Left ventricle myocardium inferior (tissue), 1 donor: ENCODE measurements around the gene NADSYN1. TPM values are rescaled to one million over a fixed set of nuclear protein-coding genes. Genes with fewer than 3 reads are reported as not detected.

Source experiments
- DNase-seq: peaks from one replicate; pipeline ENCODE4 v3.0.0-alpha.2; 2020
- H3K27ac ChIP-seq: fragments of 200-600 bp; replicated peaks from 2 replicates; pipeline ENCODE4 v1.8.0; 2021
- H3K27me3 ChIP-seq: fragments of 200-600 bp; 2 replicates; pipeline ENCODE4 v1.8.0; 2021; ENCODE audit warnings: low read depth
- H3K36me3 ChIP-seq: fragments of 200-600 bp; 2 replicates; pipeline ENCODE4 v1.8.0; 2021
- H3K4me1 ChIP-seq: fragments of 200-600 bp; 2 replicates; pipeline ENCODE4 v1.8.0; 2021
- H3K4me3 ChIP-seq: fragments of 200-600 bp; 2 replicates; pipeline ENCODE4 v1.8.0; 2021; ENCODE audit warnings: mild to moderate bottlenecking, moderate library complexity
- H3K9me3 ChIP-seq: fragments of 200-600 bp; replicated peaks from 2 replicates; pipeline ENCODE4 v1.8.0; 2021
- intact Hi-C: fragments of 100-400 bp; cut with micrococcal nuclease; formaldehyde crosslinking; loops from one replicate; pipeline ENCODE4 v1.11.0; 2022
- total RNA-seq: library from RNA; stranded (reverse); fragmentation: NEBNext Ultra II Directional; extraction: Animal tissue kit (Norgen Biotek cat#: 25700); gene quantifications from one replicate; pipeline ENCODE4 v1.2.1, GENCODE V29; 2021
- TF ChIP-seq, protein P1 (sequence below): fragments of 200-600 bp; IDR thresholded peaks from 2 replicates; pipeline ENCODE4 v1.8.0; 2021; ENCODE audit warnings: antibody characterized with exemption, mild to moderate bottlenecking, borderline replicate concordance
- donor health status: DM: no; HTN: yes; CAD: no; lungs with severe emphysema.

Gene NADSYN1
- total RNA-seq, 1 donor from 2014 or later: 17.5 TPM

DNA sequence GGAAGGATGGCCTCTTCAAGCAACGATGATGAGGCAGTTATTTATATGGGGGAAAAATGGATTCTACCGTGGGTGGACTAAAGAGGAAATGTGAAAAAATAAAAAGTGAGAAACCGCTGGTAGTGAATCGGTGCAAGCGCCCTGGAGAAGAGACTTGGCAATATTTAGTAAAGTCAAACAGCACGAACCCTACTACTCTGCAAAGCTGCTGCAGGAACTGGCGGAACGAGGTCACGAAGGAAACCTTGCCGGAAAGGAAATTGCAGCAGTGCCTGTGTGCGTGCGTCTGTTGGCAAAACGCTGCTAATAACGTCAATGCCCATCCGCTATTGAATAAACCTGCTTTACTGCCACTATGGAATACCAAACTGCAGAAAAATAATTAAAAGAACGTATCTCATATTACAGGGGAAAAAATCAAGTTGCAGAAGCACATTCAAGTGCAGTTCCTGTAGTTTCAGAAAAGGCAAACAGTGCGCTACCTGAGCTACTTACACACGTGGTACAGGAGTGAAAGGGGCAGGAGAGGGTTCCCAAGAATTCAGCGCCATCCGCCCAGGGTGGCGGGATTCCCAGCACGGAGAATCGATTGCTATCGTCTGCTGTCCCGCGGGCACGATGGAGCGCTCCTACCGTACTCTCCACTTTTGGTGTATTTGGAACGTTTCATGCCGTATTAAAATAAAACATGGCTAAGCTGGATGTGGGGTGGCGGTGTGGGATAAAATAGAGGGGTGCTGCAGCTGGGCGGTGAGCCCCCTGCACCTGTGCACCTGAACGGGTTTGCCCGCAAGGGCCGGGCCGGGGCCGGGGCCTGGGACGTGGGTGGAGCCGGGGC lies 585 bp upstream of the NADSYN1 start:
- Histone ChIP-seq H3K4me1 (peaks cover 55% of the 10 kb centered on the region), H3K27ac (peak overlapping the region; percentile 85), H3K36me3 (peaks cover 25% of the 10 kb centered on the region), H3K9me3 (no peaks in the 10 kb centered on the region), H3K4me3 (peak overlapping the region; percentile 97), H3K27me3 (no peaks in the 10 kb centered on the region)
- DNase-seq: peak; percentile 42
- TF ChIP-seq, protein P1, sequence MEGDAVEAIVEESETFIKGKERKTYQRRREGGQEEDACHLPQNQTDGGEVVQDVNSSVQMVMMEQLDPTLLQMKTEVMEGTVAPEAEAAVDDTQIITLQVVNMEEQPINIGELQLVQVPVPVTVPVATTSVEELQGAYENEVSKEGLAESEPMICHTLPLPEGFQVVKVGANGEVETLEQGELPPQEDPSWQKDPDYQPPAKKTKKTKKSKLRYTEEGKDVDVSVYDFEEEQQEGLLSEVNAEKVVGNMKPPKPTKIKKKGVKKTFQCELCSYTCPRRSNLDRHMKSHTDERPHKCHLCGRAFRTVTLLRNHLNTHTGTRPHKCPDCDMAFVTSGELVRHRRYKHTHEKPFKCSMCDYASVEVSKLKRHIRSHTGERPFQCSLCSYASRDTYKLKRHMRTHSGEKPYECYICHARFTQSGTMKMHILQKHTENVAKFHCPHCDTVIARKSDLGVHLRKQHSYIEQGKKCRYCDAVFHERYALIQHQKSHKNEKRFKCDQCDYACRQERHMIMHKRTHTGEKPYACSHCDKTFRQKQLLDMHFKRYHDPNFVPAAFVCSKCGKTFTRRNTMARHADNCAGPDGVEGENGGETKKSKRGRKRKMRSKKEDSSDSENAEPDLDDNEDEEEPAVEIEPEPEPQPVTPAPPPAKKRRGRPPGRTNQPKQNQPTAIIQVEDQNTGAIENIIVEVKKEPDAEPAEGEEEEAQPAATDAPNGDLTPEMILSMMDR: no peak
- intact Hi-C loops: no loop called here

DNA sequence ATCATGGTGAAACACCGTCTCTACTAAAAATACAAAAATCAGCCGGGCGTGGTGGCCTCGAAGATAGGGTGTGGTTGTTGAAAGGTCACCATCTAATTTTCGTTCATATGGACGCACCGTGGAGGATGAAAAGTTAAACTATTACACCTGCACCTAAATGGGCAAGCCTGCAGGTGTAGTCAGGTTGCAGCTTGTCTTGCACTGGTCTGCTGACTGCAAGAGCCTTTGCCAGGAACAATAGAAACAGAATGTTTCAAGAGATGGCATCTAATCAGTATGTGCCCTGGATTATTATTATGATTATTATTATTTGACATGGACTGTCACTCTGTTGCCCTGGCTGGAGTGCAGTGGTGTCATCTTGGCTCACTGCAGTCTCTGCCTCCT lies 908 bp downstream of the NADSYN1 start:
- no peak for DNase-seq
- TF ChIP-seq, protein P1: no peak
- H3K36me3 ChIP-seq: peaks cover 40% of the 10 kb centered on the region
- H3K27me3 ChIP-seq: no peaks in the 10 kb centered on the region
- H3K27ac ChIP-seq: no peak overlapping the region
- intact Hi-C loops: no loop called here
- H3K9me3 ChIP-seq: no peaks in the 10 kb centered on the region
- H3K4me3 ChIP-seq: peak overlapping the region; percentile 97
- peaks cover 40% of the 10 kb centered on the region for H3K4me1 ChIP-seq

DNA sequence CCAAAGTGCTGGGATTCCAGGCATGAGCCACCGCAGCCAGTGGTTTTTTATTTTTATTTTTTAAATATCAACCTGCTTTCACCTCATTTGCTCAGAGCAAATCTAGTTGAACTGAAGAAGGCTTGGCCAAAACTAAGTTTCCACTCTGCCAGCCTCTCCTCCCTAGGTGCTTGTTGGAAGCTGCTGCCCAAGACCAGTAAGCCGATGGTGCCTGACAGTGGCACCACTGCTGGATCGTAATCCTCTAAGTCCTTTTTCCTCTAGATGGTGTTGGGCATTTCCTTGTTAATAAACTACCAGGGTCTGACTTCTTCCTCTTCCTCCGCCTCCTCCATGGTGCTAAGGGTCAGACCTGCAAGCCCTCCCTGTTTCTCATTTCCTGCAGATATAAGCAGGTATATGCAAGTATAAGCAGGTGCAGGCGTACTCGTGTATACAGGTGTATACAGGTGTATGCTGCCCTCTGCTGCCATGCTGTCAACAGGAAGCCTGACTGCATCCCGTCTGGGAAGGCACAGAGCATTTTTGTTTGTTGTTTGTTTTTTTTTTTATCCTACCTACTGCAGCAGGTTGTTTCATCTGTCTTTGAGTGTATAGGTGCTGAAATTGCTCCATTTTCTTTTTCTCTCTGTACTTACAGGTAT lies 1.6 kb downstream of the NADSYN1 start:
- H3K27ac ChIP-seq: no peak overlapping the region
- H3K4me3 ChIP-seq: peak overlapping the region; percentile 97
- no peak for DNase-seq
- peaks cover 47% of the 10 kb centered on the region for H3K36me3 ChIP-seq
- intact Hi-C loops: no loop called here
- H3K4me1 ChIP-seq: peaks cover 34% of the 10 kb centered on the region
- H3K27me3 ChIP-seq: no peaks in the 10 kb centered on the region
- TF ChIP-seq, protein P1: no peak
- H3K9me3 ChIP-seq: no peaks in the 10 kb centered on the region

DNA sequence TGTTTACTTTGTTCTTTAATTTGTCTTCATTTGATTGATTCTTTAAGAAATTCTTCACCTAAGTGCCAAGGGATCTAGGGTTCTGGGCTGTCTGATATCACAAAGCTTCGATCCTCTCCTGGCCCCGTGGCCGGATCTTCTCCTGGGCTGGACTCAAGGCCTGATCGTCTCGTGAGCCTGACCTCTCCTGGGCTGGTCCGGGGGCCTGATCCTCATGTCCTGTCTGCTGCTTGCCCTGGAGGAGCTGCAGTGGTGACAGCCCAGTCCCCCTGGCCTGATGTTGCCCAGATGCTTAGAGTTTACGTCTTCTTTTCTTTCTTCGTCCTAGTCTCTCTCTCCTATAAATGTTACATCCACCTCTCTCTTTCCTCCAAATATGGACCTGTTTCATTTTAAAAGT lies 3.3 kb downstream of the NADSYN1 start:
- DNase-seq: no peak
- Histone ChIP-seq H3K36me3 (peaks cover 64% of the 10 kb centered on the region), H3K4me1 (peaks cover 30% of the 10 kb centered on the region), H3K27ac (no peak overlapping the region), H3K27me3 (no peaks in the 10 kb centered on the region), H3K4me3 (no peak overlapping the region), H3K9me3 (no peaks in the 10 kb centered on the region)
- TF ChIP-seq, protein P1: no peak
- intact Hi-C loops: no loop called here

DNA sequence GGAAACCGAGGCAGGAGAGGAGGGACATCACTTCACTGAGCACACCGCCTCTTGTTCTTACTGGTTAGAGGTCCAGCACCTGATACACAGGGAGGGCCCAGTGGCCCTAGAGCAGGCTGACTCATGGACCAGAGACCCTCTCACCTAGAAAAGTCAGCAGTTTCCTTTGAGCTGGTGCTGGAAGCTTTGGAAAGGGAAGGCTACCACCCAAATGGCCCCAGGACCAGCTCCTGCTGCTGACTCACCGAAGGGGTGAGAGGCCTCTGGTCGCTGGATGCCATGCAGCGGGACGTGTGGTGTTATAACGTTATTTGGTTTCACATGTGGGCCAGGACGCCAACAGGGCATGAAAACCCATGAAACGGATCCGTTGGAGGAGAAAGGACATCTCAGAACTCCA lies 3.8 kb downstream of the NADSYN1 start:
- TF ChIP-seq, protein P1: no peak
- H3K4me3 ChIP-seq: no peak overlapping the region
- H3K27me3 ChIP-seq: no peaks in the 10 kb centered on the region
- no peaks in the 10 kb centered on the region for H3K9me3 ChIP-seq
- no peak overlapping the region for H3K27ac ChIP-seq
- H3K36me3 ChIP-seq: peaks cover 69% of the 10 kb centered on the region
- H3K4me1 ChIP-seq: peaks cover 28% of the 10 kb centered on the region
- no peak for DNase-seq
- intact Hi-C loops: no loop called here
